Dendritic cell treated with granulocyte-macrophage colony-stimulating factor and Interleukin-4, amounts not matched to agents 40 ng/mL and 50 ng/mL, for 4 days (primary cell): ENCODE measurements around the gene ZNF281.
"Not testable (repeated sequence)": the region's sequence is repeated elsewhere in the genome, so short reads cannot be mapped to it uniquely, and the experiment has no call there.

ENCODE experiments used
- H3K27ac Mint-ChIP-seq: one replicate; pipeline ENCODE4 v1.8.0; 2022; ENCODE audit warnings: mild to moderate bottlenecking, mixed read lengths
- H3K27me3 Mint-ChIP-seq: one replicate; pipeline ENCODE4 v1.8.0; 2022; ENCODE audit warnings: mild to moderate bottlenecking, mixed read lengths
- H3K36me3 Mint-ChIP-seq: one replicate; pipeline ENCODE4 v1.8.0; 2022; ENCODE audit warnings: low read depth, mixed read lengths
- H3K4me1 Mint-ChIP-seq: one replicate; pipeline ENCODE4 v1.8.0; 2022; ENCODE audit warnings: low read depth, mixed read lengths
- H3K4me3 Mint-ChIP-seq: one replicate; pipeline ENCODE4 v1.8.0; 2022; ENCODE audit warnings: mild to moderate bottlenecking, moderate library complexity, mixed read lengths
- H3K9me3 Mint-ChIP-seq: one replicate; pipeline ENCODE4 v1.8.0; 2022; ENCODE audit warnings: mixed read lengths
- intact Hi-C: fragments of 100-400 bp; cut with micrococcal nuclease; formaldehyde crosslinking; loops from one replicate; pipeline ENCODE4 v1.15.0; 2022

Gene ZNF281

GRCh38 chr1:200414657-200415056 is 4.8 kb upstream of the ZNF281 start:
- H3K27ac Mint-ChIP-seq = no peak overlapping the region
- intact Hi-C loops = no loop called here
- H3K36me3 Mint-ChIP-seq = peaks cover 7% of the 10 kb centered on the region
- H3K4me1 Mint-ChIP-seq = peaks cover 8% of the 10 kb centered on the region
- H3K27me3 Mint-ChIP-seq = peaks cover 2% of the 10 kb centered on the region
- no peak overlapping the region for H3K4me3 Mint-ChIP-seq
- no peaks in the 10 kb centered on the region for H3K9me3 Mint-ChIP-seq

GRCh38 chr1:200413766-200414165 is 3.9 kb upstream of the ZNF281 start:
- intact Hi-C loops = not testable (repeated sequence)

GRCh38 chr1:200411406-200412257 is 1.8 kb upstream of the ZNF281 start:
- Mint-ChIP-seq H3K4me3 (no peak overlapping the region), H3K4me1 (peaks cover 26% of the 10 kb centered on the region), H3K27ac (no peak overlapping the region), H3K27me3 (peaks cover 2% of the 10 kb centered on the region), H3K36me3 (peaks cover 31% of the 10 kb centered on the region), H3K9me3 (no peaks in the 10 kb centered on the region)
- intact Hi-C loops = no loop called here

More at GRCh38 chr1:200413766-200414165, 3.9 kb upstream of the ZNF281 start:
- not testable (repeated sequence) for H3K27me3 Mint-ChIP-seq, H3K4me3 Mint-ChIP-seq, H3K9me3 Mint-ChIP-seq, H3K27ac Mint-ChIP-seq
- Mint-ChIP-seq H3K36me3 (peaks cover 16% of the 10 kb centered on the region), H3K4me1 (peaks cover 14% of the 10 kb centered on the region)

GRCh38 chr1:200410566-200410878 is 686 bp upstream of the ZNF281 start:
- Mint-ChIP-seq H3K27me3 (peaks cover 2% of the 10 kb centered on the region), H3K36me3 (peaks cover 40% of the 10 kb centered on the region), H3K4me3 (peak overlapping the region; percentile 88), H3K9me3 (no peaks in the 10 kb centered on the region), H3K4me1 (peaks cover 36% of the 10 kb centered on the region), H3K27ac (peak overlapping the region; percentile 90)
- intact Hi-C loops = no loop called here

GRCh38 chr1:200409203-200409760 is 554 bp downstream of the ZNF281 start:
- Mint-ChIP-seq H3K9me3 (no peaks in the 10 kb centered on the region), H3K4me1 (peaks cover 40% of the 10 kb centered on the region), H3K4me3 (peak overlapping the region; percentile 88), H3K36me3 (peaks cover 40% of the 10 kb centered on the region), H3K27me3 (peaks cover 2% of the 10 kb centered on the region), H3K27ac (peak overlapping the region; percentile 90)
- intact Hi-C loops = no loop called here

- intact Hi-C loops = no loop called here
These were observed 3.6 kb downstream of the ZNF281 start for GRCh38 chr1:200406161-200406797.

GRCh38 chr1:200405264-200405663 is 4.6 kb downstream of the ZNF281 start:
- no peaks in the 10 kb centered on the region for H3K27me3 Mint-ChIP-seq
- peaks cover 42% of the 10 kb centered on the region for H3K4me1 Mint-ChIP-seq
- H3K27ac Mint-ChIP-seq = no peak overlapping the region
- intact Hi-C loops = no loop called here
- no peaks in the 10 kb centered on the region for H3K9me3 Mint-ChIP-seq
- peaks cover 46% of the 10 kb centered on the region for H3K36me3 Mint-ChIP-seq
- no peak overlapping the region for H3K4me3 Mint-ChIP-seq

More at GRCh38 chr1:200406161-200406797, 3.6 kb downstream of the ZNF281 start:
- Mint-ChIP-seq H3K36me3 (peaks cover 46% of the 10 kb centered on the region), H3K4me3 (peak overlapping the region; percentile 26), H3K27ac (no peak overlapping the region), H3K4me1 (peaks cover 46% of the 10 kb centered on the region), H3K9me3 (no peaks in the 10 kb centered on the region), H3K27me3 (no peaks in the 10 kb centered on the region)

- H3K9me3 Mint-ChIP-seq = no peaks in the 10 kb centered on the region
- H3K27ac Mint-ChIP-seq = no peak overlapping the region
- H3K4me3 Mint-ChIP-seq = no peak overlapping the region
- peaks cover 20% of the 10 kb centered on the region for H3K4me1 Mint-ChIP-seq
- peaks cover 16% of the 10 kb centered on the region for H3K36me3 Mint-ChIP-seq
- no peaks in the 10 kb centered on the region for H3K27me3 Mint-ChIP-seq
- intact Hi-C loops = no loop called here
These were observed 8.1 kb downstream of the ZNF281 start for GRCh38 chr1:200401708-200402107.

GRCh38 chr1:200401263-200401662 is 8.6 kb downstream of the ZNF281 start:
- H3K27me3 Mint-ChIP-seq = no peaks in the 10 kb centered on the region
- H3K9me3 Mint-ChIP-seq = no peaks in the 10 kb centered on the region
- peaks cover 14% of the 10 kb centered on the region for H3K36me3 Mint-ChIP-seq
- H3K4me3 Mint-ChIP-seq = no peak overlapping the region
- intact Hi-C loops = no loop called here
- peaks cover 21% of the 10 kb centered on the region for H3K4me1 Mint-ChIP-seq
- no peak overlapping the region for H3K27ac Mint-ChIP-seq

GRCh38 chr1:200400556-200400955 is 9.3 kb downstream of the ZNF281 start:
- Mint-ChIP-seq H3K27me3 (no peaks in the 10 kb centered on the region), H3K4me1 (peaks cover 19% of the 10 kb centered on the region), H3K36me3 (peaks cover 7% of the 10 kb centered on the region), H3K4me3 (no peak overlapping the region), H3K9me3 (no peaks in the 10 kb centered on the region), H3K27ac (no peak overlapping the region)
- intact Hi-C loops = no loop called here

GRCh38 chr1:200399860-200400259 is 10.0 kb downstream of the ZNF281 start:
- Mint-ChIP-seq H3K27me3 (no peaks in the 10 kb centered on the region), H3K4me1 (peaks cover 14% of the 10 kb centered on the region)
- intact Hi-C loops = no loop called here

GRCh38 chr1:200398373-200398772 is 11.5 kb downstream of the ZNF281 start:
- Mint-ChIP-seq H3K27ac (no peak overlapping the region), H3K9me3 (no peaks in the 10 kb centered on the region), H3K4me3 (no peak overlapping the region), H3K4me1 (peaks cover 14% of the 10 kb centered on the region), H3K36me3 (peaks cover 6% of the 10 kb centered on the region), H3K27me3 (no peaks in the 10 kb centered on the region)
- intact Hi-C loops = no loop called here

More at GRCh38 chr1:200399860-200400259, 10.0 kb downstream of the ZNF281 start:
- Mint-ChIP-seq H3K9me3 (no peaks in the 10 kb centered on the region), H3K27ac (no peak overlapping the region), H3K4me3 (no peak overlapping the region), H3K36me3 (peaks cover 6% of the 10 kb centered on the region)

GRCh38 chr1:200392625-200393185 is 17.1 kb downstream of the ZNF281 start:
- Mint-ChIP-seq H3K4me3 (no peak overlapping the region), H3K4me1 (peaks cover 12% of the 10 kb centered on the region), H3K36me3 (no peaks in the 10 kb centered on the region), H3K27me3 (no peaks in the 10 kb centered on the region), H3K27ac (no peak overlapping the region), H3K9me3 (no peaks in the 10 kb centered on the region)
- intact Hi-C loops = no loop called here

GRCh38 chr1:200391747-200392146 is 18.1 kb downstream of the ZNF281 start:
- H3K4me3 Mint-ChIP-seq = no peak overlapping the region
- no peak overlapping the region for H3K27ac Mint-ChIP-seq
- H3K36me3 Mint-ChIP-seq = no peaks in the 10 kb centered on the region
- intact Hi-C loops = no loop called here
- peaks cover 12% of the 10 kb centered on the region for H3K4me1 Mint-ChIP-seq
- no peaks in the 10 kb centered on the region for H3K27me3 Mint-ChIP-seq
- no peaks in the 10 kb centered on the region for H3K9me3 Mint-ChIP-seq
